ENCODE results near the gene SDF4. TPM values are rescaled to one million over a fixed set of nuclear protein-coding genes. Genes with fewer than 3 reads are reported as not detected.

SDF4 gene
- total RNA-seq, 2 donors from 2014 or later = 202 to 325 TPM

- DNase-seq = no peak
- TF ChIP-seq CTCF (IDR thresholded peaks at IDR 0.05) = no peak
- Histone ChIP-seq H3K9ac (ENCODE audit: low read depth in 2 of 2, low read length in 2 of 2) (no peak overlapping the region), H3K4me1 (peaks cover 8% of the 10 kb centered on the region), H3K36me3 (no peaks in the 10 kb centered on the region), H3K4me3 (no peak overlapping the region), H3K27me3 (peaks cover 31% of the 10 kb centered on the region), H3K9me3 (no peaks in the 10 kb centered on the region), H3K27ac (no peak overlapping the region)
- intact Hi-C loops (cut with DNase I) = no loop called here
Observed at GRCh38 chr1:1236176-1236763, 4.5 kb upstream of the SDF4 start.

- no peak overlapping the region for H3K27ac ChIP-seq
- no peak for DNase-seq
- H3K9ac ChIP-seq (ENCODE audit: low read depth in 2 of 2, low read length in 2 of 2) = no peak overlapping the region
- H3K9me3 ChIP-seq = no peaks in the 10 kb centered on the region
- intact Hi-C loops (cut with DNase I) = no loop called here
- H3K4me3 ChIP-seq = no peak overlapping the region
- H3K27me3 ChIP-seq = peaks cover 31% of the 10 kb centered on the region
- peaks cover 14% of the 10 kb centered on the region for H3K4me1 ChIP-seq
- H3K36me3 ChIP-seq = no peaks in the 10 kb centered on the region
- TF ChIP-seq CTCF (IDR thresholded peaks at IDR 0.05) = no peak
Observed at GRCh38 chr1:1235016-1235744, 3.4 kb upstream of the SDF4 start.

GRCh38 chr1:1234180-1234808 is 2.5 kb upstream of the SDF4 start:
- DNase-seq = no peak
- no peak for TF ChIP-seq CTCF (IDR thresholded peaks at IDR 0.05)

GRCh38 chr1:1233567-1233892 is 1.7 kb upstream of the SDF4 start:
- intact Hi-C loops (cut with DNase I) = no loop called here
- H3K27ac ChIP-seq = no peak overlapping the region
- peaks cover 21% of the 10 kb centered on the region for H3K4me1 ChIP-seq
- H3K9me3 ChIP-seq = no peaks in the 10 kb centered on the region
- H3K36me3 ChIP-seq = peaks cover under 1% of the 10 kb centered on the region
- no peak overlapping the region for H3K9ac ChIP-seq (ENCODE audit: low read depth in 2 of 2, low read length in 2 of 2)
- no peak for DNase-seq
- no peak overlapping the region for H3K4me3 ChIP-seq
- H3K27me3 ChIP-seq = peaks cover 14% of the 10 kb centered on the region
- no peak for TF ChIP-seq CTCF (IDR thresholded peaks at IDR 0.05)

More at GRCh38 chr1:1234180-1234808, 2.5 kb upstream of the SDF4 start:
- Histone ChIP-seq H3K4me1 (peaks cover 21% of the 10 kb centered on the region), H3K27me3 (peaks cover 22% of the 10 kb centered on the region), H3K9ac (ENCODE audit: low read depth in 2 of 2, low read length in 2 of 2) (no peak overlapping the region), H3K36me3 (no peaks in the 10 kb centered on the region), H3K4me3 (no peak overlapping the region), H3K9me3 (no peaks in the 10 kb centered on the region), H3K27ac (no peak overlapping the region)
- intact Hi-C loops (cut with DNase I) = no loop called here

- Histone ChIP-seq H3K27ac (no peak overlapping the region), H3K36me3 (peaks cover 6% of the 10 kb centered on the region), H3K4me3 (peak overlapping the region; percentile 7), H3K9ac (ENCODE audit: low read depth in 2 of 2, low read length in 2 of 2) (peak overlapping the region in 1 of 2 donors; percentile 75), H3K4me1 (peaks cover 21% of the 10 kb centered on the region), H3K9me3 (no peaks in the 10 kb centered on the region), H3K27me3 (peaks cover 9% of the 10 kb centered on the region)
- DNase-seq = no peak
- intact Hi-C loops (cut with DNase I) = no loop called here
- TF ChIP-seq CTCF (IDR thresholded peaks at IDR 0.05) = no peak
Observed at GRCh38 chr1:1232796-1233566, 1.2 kb upstream of the SDF4 start.
